NCI-H1092 treated with DMSO at 0.1 percent for 48 hours (cell line): Measurements from ENCODE around the gene TEAD3.
"Not testable (repeated sequence)": the region's sequence is repeated elsewhere in the genome, so short reads cannot be mapped to it uniquely, and the experiment has no call there.

ENCODE experiments used
- DNase-seq: peaks from one replicate; lab custom pipeline; 2025; lab: John Stamatoyannopoulos, UW

Gene TEAD3

DNA sequence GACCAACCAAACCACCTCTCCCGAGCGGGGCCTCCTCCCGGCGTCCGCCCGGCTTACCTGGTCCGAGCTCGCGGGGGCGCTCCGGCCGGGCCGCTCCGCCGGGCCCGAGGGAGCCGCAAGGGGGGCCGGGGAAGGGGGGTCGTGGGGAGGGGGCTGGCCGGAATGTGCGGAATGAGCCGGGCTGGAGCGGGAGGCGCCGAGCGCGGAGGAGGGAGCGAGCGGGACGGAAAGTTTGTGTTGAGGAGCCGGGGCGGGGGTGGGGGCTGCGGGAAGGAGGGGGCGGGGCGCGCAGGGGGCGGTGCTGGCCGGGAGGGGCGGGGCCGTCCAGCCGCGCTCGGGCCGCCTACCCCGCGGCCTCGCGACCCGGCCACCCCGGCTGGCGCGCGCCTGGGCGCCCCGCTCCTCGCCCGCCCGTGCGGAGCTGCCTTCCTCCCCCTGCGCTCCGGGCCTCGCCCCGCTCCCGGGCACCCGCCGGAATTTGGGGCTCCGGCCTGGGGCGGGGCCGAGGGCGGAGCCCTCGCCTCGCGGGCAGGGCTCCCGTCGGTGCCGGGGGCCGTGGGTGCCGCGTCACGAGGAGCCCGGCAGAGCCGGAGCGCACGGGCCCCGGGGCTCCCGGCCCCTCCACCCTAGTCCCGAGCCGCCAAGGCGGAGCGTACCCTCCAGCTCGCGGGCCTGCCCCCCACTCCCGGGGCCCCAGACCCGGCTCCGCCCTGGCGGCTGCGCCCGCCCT is at the start of gene TEAD3:
Gene TEAD3 (minus strand): TSS at position 239 of the 730 bp plus-strand sequence.
- DNase-seq, result no peak

DNA sequence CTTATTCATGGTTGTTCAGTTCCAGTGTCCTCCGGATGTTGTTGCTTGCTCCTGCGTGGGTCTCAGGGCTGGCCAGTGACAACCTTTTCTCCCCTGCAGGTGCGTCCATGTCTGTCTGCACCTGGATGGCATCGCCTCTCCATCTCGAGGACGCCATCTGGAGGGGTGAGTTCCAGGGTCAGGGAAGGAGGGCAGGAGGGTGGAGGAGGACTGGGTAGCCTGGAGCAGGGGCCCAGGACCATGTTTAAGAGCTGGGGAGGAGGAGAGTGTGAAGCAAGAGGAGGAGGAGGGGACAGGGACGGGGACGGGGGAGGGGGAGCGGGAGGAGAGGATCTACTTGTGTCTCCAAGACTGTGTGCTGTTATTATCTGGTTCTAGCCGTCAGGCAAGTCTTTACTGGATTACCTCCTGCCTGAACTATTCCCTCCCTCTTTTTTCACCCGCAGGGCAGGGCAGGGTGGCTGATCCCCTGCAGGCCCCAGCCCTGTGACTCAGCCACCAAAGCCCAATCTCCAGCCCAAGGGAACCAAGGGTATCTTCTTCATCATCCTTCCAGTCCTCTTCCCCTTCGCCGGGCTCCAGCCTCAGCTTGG is 48.0 kb upstream of the TEAD3 start:
- no peak for DNase-seq

DNA sequence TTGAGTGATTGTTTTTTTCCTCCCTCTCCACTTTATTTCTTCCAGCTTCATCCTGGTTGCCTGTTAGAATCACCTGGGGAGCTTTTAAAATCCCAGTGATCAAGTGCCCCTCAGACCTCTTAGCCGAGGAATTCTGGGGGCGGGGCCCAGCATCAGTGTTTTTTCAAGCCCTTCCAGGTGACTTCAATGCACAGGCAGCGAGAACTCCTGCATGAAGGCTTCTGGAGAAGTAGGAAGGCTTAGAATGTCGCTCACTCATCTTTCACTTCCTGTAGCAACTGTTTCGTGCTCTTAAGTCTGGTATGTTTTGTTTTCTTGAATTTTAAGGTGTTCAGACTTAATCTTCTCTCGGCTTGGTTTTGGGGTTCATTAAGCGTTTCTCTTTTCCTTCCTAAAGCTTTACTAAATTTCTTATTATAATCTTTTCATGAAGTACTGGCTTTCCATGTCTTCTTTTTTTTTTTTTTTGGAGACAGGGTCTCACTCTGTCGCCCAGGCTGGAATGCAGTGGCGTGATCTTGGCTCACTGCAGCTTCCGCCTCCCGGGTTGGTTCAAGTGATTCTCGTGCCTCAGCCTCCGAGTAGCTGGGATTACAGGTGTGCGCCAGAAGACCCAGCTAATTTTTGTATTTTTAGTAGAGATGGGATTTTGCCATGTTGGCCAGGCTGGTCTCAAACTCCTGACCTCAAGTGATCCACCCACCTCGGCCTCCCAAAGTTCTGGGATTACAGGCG is 46.7 kb upstream of the TEAD3 start:
- no peak for DNase-seq

DNA sequence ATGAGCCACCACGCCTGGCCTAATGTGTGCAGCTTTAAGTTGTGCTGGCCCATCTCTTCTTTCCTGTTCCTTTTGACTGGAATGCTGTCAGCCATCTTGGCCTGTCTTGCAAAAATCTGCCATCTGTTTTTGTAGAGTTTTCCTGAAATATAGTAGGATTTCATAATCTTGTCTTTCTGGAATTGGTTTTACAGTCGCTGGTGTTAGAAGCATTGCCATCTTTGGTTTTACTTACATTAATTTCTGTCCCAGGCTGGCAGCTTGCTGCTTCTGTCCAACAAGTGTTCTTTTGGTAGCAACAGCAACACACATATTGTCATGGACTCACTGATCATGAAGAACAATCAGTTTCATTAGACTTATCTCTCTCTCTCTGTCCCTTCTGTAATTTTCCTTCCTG is 45.0 kb upstream of the TEAD3 start:
- DNase-seq, result no peak

DNA sequence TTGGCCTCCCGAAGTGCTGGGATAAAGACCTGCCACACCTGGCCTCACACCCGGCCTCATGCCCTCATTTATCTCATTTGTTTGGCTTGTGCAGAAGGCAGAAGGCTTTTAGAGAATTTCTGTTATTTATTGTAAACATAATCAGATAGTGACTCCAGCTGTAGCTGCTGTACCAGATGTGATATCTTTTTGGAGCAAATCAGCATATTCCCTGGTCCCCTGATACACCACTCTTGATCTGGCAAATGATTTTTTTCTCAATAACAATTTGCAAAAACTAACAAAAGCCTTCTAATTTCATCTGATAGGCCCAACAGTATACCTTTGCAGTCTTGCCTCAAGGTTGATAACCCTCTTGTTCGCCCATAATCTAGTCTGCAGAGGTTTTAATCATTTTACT is 42.3 kb upstream of the TEAD3 start:
- DNase-seq, result no peak

DNA sequence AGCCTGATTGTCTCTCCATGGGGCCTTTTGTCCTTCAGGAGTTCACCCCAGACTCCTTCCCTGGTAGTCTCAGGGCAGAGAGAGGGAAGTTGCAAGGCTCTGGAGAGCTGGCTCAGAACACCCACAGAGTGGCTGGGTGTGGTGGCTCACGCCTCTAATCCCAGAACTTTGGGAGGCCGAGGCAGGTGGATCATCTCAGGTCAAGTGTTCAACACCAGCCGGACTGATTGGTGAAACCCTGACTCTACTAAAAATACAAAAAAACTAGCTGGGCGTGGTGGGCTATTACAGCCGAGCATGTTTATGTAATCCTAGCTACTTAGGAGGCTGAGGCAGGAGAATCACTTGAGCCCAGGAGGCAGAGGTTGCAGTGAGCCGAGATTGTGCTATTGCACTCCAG is 39.0 kb upstream of the TEAD3 start:
- DNase-seq, result not testable (repeated sequence)

DNA sequence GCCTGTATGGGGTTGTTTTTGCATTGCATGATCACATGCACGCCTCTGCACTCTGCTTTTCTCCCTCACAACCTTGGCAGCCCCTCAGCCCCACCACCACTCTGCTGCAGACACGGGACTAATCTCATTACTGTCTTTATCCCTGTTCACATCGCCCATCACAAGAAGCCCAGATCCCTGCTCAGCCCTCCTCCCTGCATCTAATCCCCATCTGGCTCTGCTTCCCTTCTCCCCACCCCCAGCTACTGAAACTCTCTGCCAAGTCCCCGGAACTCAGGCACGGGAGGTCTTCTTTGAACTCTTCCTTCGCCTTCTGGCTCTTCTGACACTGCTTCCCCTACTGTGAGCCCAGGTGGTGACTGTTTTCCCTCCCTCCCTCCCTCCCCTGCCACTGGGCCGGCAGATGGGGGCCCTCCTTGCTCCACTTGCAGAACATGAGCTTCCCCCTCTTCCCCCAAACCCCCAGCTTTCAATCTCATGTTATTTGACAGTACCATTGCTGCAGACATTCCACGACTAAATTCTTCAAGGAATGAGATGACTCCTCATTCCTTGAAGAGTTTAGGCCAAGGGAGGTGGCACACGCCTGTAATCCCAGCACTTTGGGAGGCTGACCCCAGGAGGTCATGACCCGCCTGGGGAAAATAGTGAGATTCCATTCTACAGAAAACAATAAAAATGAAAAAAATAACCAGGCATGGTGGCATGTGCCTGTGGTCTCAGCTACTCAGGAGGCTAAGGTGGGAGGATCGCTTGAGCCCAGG is 37.7 kb upstream of the TEAD3 start:
- no peak for DNase-seq

DNA sequence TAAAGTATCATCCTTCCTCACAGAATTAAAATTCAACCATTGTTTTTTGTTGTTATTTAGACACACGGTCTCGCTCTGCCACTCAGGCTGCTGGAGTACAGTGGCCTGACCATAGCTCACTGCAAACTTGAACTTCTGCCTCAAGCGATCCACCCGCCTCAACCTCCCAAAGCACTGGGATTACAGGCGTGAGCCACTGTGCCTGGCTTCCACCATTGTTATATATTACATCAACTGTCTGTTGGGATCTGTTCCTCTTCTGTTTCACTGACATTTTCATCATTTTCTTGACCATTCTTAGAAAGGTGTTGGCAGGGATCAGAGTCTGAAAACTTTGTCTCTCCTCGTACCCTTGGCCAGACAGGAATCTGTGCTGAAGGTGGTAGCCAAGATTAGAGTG is 37.1 kb upstream of the TEAD3 start:
- DNase-seq, result no peak

DNA sequence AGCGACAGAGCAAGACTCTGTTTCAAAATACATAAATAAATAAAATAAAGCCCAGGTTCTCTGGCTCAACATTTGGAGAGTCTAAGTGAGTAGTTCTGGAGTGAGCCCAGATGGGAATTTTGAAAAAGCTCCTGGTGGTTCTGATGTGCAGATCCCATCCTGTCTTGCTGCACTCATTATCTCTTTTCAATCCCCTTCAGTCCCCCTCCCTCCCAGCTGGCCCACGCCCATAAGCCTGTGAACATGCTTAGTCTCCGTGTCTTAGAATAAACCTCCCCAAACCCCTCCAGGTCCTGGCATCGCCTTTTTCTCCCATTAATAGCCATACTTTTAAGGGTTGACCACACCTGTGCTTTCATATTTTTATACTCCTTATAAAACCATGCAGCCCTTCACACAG is 35.2 kb upstream of the TEAD3 start:
- DNase-seq, result no peak

DNA sequence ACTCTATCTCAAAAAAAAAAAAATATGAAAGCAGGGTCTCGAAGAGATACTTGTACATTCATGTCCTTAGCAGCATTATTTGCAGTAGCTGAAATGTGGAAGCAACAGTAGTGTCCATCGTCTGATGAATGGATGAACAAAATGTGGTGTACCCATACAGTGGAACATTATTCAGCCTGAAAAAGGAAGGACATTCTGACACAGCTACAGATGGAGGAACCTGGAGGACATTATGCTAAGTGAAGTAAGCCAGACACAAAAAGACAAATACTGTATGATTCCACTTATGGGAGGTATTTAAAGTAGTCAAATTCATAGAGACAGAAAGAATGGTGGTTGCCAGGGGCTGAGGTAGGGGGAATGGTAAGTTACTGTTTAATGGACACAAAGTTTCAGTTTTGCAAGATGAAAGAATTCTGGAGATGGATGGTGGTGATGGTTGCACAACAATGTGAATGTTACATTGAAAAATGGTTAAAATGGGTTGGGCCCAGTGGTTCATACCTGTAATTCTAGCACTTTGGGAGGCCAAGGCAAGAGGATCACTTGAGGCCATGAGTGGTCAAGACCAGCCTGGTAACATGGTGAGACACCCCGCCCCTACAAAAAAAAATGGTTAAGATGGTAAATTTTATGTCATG is 27.6 kb upstream of the TEAD3 start:
- no peak for DNase-seq

DNA sequence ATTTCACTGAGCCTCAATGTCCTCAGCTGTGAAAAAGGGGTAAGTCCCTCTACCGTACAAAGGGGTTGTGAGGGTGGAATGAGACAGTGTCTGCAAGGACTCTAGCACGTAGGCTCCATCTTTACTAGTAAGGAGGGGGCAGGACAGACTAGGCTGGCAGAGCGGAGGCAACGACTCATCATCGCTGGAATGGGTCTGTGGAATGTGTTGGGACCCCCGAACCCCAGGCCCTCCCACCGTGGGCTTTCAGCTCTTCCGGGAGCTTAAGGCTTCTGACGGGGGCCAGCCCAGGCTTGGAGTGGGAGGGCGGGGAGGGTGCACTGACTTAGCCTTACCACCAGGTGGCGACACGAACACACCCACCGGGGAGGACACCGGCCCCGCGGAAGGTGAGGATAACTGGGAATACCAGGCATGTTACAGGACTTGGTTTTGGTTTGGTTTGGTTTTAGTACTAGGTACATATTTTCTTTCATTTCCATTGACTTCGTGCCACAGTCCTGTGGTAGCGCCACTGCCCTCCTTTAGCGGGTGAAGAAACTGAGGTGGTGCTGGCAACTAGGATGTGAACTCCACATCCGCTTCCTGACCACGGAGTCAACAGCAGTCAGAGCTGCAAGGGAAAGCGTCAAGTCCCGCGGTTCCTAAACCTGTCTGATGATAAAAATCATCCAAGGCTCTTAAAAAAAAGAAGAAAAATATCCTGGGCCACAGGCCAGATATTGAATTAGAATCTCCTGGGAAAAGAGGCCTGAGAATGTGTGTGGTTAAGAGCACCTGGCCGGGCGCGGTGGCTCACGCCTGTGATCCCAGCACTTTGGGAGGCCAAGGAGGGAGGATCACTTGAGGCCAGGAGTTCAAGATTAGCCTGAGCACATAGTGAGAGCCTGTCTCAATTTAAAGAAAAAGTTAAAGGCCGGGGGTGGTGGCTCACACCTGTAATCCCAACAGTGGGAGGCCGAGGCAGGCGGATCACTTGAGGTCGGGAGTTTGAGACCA is 26.1 kb upstream of the TEAD3 start:
- peak; percentile 40 for DNase-seq

DNA sequence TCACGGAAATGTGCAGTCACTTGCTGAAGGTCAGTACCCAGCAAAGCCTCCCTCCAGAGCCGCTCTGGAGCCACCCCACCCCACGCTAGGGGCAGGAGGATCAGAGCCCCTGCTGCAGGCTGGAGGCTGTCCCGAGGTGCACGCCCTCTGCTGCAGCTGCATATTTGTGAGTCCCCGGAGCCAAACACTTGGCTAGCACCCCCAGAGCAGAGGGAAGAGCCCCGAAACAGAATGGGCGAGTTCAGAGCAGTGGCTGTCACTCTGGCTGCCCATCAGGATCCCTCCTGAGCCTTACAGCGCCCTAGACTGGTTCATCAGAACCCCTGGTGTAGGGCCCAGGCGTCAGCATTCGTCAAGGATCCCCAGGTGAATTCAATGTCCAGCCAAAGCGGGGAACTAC is 25.3 kb upstream of the TEAD3 start:
- no peak for DNase-seq

DNA sequence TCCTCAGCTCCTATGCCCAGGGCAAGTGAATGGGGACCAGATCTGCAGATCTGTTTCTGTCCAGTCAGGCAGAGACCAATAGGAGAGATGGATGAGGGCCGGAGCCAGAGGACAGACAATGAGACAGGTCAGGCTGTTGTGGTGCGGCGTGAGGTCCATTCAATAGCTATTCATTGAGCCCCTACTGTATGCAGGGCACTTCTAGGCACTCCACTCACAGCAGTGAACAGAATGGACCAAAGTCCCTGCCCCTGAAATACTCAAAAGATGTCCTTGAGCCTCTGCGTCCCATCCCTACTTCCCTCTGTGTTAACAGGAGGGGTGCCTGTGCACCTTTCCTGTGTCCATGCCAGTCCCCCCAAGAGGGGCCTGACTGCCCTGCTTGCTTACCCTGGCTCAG is 24.4 kb upstream of the TEAD3 start:
- no peak for DNase-seq

DNA sequence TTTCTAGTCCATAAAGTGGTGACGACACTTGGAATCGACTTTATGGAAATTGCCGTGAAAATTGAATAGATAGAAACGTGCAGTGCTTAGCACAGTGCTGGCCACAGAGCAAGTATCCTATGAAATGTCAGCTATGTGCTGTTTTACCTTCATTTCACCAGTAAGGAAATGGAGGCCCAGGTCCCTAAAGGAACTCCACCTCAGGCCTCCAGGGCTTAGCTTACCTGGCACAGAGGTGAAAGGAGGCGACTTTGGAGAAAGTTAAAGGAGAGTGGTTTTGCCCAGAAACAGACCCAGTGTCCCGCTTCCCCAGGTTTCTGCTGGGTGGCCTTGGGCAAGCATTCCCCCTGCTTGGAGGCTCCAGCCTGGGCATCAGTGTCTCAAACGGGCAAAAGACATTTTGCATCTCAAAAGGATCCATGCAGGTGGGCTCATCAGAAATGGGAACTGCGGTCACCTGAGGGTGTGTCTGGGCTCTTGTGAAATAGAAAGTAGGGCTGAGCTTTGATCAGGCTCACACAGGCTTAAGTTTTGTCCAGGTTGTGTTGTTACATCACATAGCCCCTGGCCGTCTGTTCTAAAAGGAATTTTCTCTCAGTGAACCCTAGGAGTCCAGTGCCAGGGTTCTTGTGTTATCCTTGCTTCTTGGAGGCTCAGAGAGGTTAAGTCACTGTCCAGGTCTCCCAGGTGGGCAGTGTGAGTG is 22.6 kb upstream of the TEAD3 start:
- no peak for DNase-seq

DNA sequence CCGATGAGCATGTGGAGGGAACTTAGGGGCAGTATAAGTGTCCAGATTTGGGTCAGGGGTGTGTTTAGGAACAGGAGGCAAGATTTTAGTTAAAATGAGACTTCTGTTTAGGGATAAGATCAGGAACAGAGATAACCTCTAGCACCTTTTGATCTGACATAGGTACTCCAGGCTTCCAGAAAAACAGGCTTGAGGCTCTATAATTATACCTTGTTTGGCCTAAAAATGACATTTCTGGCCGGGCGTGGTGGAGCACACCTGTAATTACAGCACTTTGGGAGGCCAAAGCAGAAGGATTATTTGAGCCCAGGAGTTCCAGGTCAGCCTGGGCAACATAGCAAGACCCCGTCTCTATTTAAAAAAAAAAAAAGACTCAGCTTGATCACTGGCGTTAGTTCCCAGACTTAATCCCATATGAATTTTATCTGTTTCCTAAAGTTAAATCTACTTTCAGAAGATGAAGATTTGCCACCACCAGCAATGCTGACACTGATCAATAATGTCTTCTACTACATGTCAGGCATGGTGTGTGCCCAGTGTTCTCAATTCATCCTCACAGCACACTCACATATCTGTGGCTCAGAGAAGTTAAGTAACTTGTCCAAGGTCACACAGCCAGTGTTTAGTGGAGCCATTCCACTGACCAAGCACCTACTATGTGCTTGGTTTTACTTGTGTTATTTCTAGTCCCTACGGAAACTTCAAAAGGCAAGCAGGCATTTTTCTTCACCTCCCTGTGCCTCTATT is 21.9 kb upstream of the TEAD3 start:
- DNase-seq, result no peak

DNA sequence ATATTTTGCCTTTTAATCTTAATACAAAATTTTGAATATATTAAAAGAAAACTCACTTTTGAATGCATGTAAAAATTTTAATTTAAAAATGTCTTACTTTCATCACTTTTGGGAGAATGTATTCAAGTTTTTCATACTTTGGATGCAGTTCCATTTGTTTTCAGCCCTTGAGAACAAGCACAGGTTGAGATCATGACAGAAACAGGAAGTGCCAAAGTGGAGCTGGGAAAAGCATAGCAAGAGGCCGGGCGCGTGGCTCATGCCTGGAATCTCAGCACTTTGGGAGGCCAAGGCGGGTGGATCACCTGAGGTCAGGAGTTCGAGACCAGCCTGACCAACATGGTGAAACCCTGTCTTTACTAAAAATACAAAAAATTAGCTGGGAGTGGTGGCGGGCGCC is 21.1 kb upstream of the TEAD3 start:
- not testable (repeated sequence) for DNase-seq

DNA sequence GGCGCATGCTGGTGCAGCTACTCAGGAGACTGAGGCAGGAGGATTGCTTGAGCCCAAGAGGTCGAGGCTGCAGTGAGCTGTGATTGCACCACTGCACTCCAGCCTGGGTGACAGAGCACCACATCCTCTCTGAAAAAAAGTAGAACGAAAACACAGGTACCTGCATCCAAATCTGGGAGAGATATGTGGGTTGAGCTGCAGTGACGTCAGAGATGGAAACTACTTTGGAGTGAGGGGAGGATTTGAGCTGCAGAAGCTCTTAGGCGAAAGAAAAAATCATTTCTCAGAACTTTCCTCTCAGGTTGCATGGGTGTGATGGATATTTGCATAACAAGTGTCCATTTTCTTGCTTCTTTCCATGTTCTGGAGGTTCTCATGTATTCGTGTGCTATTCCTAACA is 19.8 kb upstream of the TEAD3 start:
- no peak for DNase-seq

DNA sequence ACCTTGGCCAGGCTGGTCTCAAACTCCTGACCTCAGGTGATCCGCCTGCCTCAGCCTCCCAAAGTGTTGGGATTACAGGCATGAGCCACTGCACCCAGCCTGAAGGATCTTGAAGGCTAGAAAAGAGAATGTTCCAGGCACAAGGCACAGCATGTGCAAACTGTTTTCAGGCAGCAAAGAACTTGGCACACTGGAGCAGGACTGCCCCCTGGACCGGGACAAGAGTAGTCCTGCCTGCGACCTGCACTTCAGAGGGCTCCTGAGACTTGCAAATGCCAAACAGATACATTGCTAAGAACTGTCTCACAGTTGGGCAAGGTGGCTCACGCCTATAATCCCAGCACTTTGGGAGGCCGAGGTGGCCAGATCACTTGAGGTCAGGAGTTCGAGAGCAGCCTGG is 19.1 kb upstream of the TEAD3 start:
- DNase-seq, result not testable (repeated sequence)

DNA sequence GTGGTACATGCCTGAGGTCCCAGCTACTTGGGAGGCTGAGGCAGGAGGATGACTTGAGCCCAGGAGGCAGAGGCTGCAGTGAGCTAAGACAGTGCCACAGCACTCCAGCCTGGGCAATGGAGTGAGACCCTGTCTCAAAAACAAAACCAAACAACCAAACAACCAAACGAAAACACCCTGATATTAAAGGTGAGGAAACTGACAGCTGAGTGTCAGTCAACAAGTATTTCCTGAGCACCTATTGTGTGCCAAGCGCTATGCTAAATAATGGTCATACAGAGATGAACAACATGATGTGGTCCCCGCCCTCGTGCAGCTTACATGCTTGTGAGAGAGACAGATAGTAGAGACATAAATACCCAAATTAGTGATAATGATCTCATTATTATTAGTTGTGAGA is 17.7 kb upstream of the TEAD3 start:
- DNase-seq, result no peak
